Measurements from ENCODE around the gene FFAR2.
"Not testable (repeated sequence)": the region's sequence is repeated elsewhere in the genome, so short reads cannot be mapped to it uniquely, and the experiment has no call there.

GRCh38 chr19:35461788-35462187 is 13.7 kb downstream of the FFAR2 start:
- TF ChIP-seq CTCF, POLR2A, POLR2AphosphoS5 (IDR thresholded peaks at IDR 0.05): not testable (repeated sequence)
